ENCODE data around the gene CHST9. TPM values are rescaled to one million over a fixed set of nuclear protein-coding genes. Genes with fewer than 3 reads are reported as not detected.

CHST9 gene
- total and polyA plus RNA-seq, 2 of the 4 experiments (the other 2 are of a cell fraction) = not detected

GRCh38 chr18:27188309-27188708 is 3.2 kb upstream of the CHST9 start:
- no TSS peak for BruUV-seq (replicated peaks)
- H3K4me3 ChIP-seq (ENCODE audit: insufficient read depth, low read depth, low read length) = no peak overlapping the region
- ChIA-PET CTCF (no interaction called here), POLR2A (ENCODE audit: unreplicated experiment) (no interaction called here)
- TF ChIP-seq NFE2L2 (IDR thresholded peaks at IDR 0.05; ENCODE audit: low read depth, low read length) (no peak), MAFK (IDR thresholded peaks at IDR 0.05; ENCODE audit: low read depth, low read length) (0 out of 2 replicates have a peak, but pooled peaks have one; percentile 20)
- DNase-seq = no peak
- no peak overlapping the region for H3K9ac ChIP-seq (ENCODE audit: low read depth, low read length)
- no peak overlapping the region for H2AK9ac ChIP-seq (replicated peaks; ENCODE audit: low read depth, low read length, poor library complexity)
- no peaks in the 10 kb centered on the region for H3K36me3 ChIP-seq (ENCODE audit: control insufficient read depth, insufficient read depth, low read length)
- no peak overlapping the region for H4K91ac ChIP-seq (ENCODE audit: insufficient read depth, low read depth, low read length)
- no peak overlapping the region for H2AK5ac ChIP-seq (ENCODE audit: low read depth, low read length)
- no CpG with 5 or more reads among the region's 1 CpG for WGBS, 2 experiments (ENCODE audit: extremely low coverage in 2 of 2, insufficient read length in 1 of 2)
- no peak overlapping the region for H4K5ac ChIP-seq (ENCODE audit: low read depth, low read length)
- no peak for ATAC-seq (ENCODE audit: low read depth)
- no peak overlapping the region for H3K4ac ChIP-seq (ENCODE audit: low read depth, low read length)
- no peak overlapping the region for H3K18ac ChIP-seq (ENCODE audit: low read depth, low read length)
- H3K4me2 ChIP-seq (ENCODE audit: low read depth, low read length) = no peak overlapping the region
- H2BK5ac ChIP-seq (ENCODE audit: low read depth, low read length, poor library complexity, severe bottlenecking) = no peak overlapping the region
- no peaks in the 10 kb centered on the region for H4K20me1 ChIP-seq (ENCODE audit: insufficient read depth, low read length)
- no peaks in the 10 kb centered on the region for H3K9me1 ChIP-seq (ENCODE audit: insufficient read depth, low read length)
- H2BK120ac ChIP-seq (ENCODE audit: low read depth, low read length) = no peak overlapping the region
- no peak overlapping the region for H2AFZ ChIP-seq (replicated peaks; ENCODE audit: low read length, poor library complexity)
- H3K4me1 ChIP-seq (ENCODE audit: control insufficient read depth, insufficient read depth, low read length) = no peaks in the 10 kb centered on the region
- no peak overlapping the region for H3K27ac ChIP-seq (ENCODE audit: insufficient read depth, low read length)
- no peak overlapping the region for H2BK15ac ChIP-seq (ENCODE audit: low read depth, low read length)
- dilution Hi-C loops (cut with HindIII; ENCODE audit: low sequenced_read_pairs, unreplicated experiment) = no loop called here
- no peak overlapping the region for H2BK20ac ChIP-seq (ENCODE audit: low read depth, low read length)
- H3K56ac ChIP-seq (ENCODE audit: extremely low read depth, insufficient read depth, low read length) = no peak overlapping the region
- H3K9me3 ChIP-seq (ENCODE audit: control insufficient read depth, insufficient read depth, low read length) = 0 out of 2 replicates have a peak, but pooled peaks cover 2% of the 10 kb centered on the region
- H3K14ac ChIP-seq (replicated peaks; ENCODE audit: low read depth, low read length) = no peak overlapping the region
- in situ Hi-C loops (cut with MboI; ENCODE audit: low sequenced_read_pairs) = no loop called here
- no peaks in the 10 kb centered on the region for H3K79me1 ChIP-seq (ENCODE audit: low read depth in 1 of 2, low read length in 2 of 2)
- H3K27me3 ChIP-seq (ENCODE audit: control insufficient read depth, insufficient read depth, low read length) = no peaks in the 10 kb centered on the region
- intact Hi-C loops (cut with micrococcal nuclease) = no loop called here
- H4K8ac ChIP-seq (ENCODE audit: low read depth in 2 of 2, low read length in 2 of 2) = no peak overlapping the region
- H3K23ac ChIP-seq (ENCODE audit: low read depth, low read length) = no peak overlapping the region

All from IMR-90 (cell line).